GM21619 (cell line): ENCODE measurements around the gene METTL15.
"Not testable (repeated sequence)": the region's sequence is repeated elsewhere in the genome, so short reads cannot be mapped to it uniquely, and the experiment has no call there.

Experiments
- ATAC-seq: cut with Tn5 transposase; IDR thresholded peaks from one replicate; pipeline ENCODE4 v1.9.1; 2021; ENCODE audit not compliant: unreplicated experiment

Gene METTL15

DNA sequence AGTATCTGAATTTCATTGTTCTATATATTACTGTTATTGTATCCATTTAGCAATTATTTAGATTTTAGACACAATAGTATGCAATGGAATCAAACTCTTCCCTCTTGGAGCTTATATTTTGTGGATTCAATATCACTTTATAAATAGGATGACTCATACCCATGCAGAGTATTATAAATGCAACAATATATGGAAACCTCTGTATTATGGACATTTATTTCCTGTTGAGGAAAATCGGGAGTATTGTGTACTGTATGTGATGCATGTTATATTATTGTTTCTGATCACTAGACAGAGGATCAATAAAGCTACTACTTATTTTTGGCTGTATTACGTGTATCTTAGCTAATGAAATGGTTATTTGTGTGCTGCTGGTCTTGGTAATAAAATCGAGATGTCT lies 770 bp downstream of the METTL15 start:
- no peak for ATAC-seq

DNA sequence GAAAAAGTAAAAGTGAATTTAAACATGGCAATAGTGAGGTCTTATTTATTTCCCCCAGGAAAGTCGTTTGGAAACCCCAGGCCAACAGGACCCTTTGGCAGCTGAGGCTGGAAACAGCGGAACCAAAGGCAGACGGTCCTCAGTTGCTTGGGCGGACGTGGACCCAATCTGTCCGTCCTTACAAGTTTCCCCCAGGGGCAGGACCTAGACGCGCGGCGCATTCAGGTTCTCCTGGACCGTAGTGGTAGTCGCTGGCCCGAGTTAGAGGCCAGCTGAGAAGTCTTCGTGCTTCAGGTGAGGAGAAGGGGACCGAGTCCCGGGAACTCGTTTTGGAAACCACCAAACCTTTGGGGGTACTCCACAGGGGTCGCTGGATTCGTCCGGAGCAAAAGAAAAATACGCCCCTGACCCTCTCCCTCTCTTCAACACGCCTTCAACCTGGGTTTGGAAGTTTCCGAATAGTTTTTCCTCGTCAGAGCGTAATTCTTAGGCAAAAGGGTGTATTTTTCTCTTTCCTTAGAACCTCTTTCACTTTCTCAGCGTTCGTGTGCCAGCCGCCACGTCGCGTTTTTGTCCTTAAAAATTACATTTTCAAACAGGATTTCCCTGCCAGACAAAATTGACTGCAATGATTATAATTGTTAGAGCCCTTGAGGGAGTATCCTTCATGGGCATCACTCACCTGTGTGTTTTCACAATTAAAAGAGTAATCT lies 2.1 kb downstream of the METTL15 start:
- peak; percentile 36 for ATAC-seq

DNA sequence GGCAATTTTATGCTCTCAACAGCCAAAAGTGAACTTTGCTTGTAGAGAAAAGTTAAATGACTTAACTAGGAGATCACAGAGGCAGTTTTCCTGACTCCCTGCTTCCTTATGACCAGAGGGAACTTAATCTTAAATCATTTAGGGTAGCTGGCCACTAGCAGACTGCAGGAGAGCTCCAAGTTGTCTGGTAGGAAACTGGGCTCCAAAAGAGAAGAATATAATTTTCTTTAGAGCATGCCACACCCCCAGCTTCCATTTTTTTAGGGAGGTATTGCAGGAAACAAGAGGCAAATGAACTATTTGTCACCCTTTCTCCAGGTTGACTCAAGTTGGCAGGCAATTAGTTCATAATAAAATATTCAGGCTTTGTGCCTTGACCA lies 2.6 kb downstream of the METTL15 start:
- ATAC-seq = no peak

DNA sequence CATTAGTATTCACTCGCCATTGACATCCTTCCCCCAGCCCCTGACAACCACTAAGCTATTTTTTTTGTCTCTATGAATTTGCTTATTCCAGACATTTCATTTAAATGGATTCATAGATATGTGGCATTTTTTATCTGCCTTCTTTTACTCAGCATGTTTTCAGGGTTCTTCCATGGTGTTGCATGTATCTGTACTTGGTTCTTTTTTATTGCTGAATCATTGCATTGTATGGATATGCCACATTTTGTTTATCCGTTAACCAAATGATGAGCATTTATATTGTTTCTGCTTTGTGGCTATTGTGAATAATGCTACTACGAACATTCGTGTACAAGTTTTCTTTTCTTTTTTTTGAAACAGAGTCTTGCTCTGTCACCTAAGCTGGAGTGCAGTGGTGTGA lies 5.9 kb downstream of the METTL15 start:
- ATAC-seq = no peak

DNA sequence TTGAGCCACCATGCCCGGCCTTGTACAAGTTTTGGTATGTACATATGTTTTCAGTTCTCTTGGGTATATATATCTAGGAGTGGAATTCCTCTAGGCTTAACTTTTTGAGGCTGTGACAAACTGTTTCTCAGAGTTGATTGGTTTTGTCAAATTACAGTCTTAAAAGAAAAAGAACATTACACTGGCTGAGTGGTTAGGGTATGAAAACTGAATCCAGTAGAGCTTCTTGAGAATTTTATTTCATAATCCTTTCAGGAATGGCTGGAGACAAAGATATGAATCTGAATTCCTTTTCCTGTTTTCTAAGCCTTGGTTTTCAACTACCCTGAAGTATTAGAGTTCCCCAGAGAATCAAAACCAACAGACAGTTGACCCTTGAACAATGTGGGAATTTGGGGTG lies 6.5 kb downstream of the METTL15 start:
- ATAC-seq = no peak

DNA sequence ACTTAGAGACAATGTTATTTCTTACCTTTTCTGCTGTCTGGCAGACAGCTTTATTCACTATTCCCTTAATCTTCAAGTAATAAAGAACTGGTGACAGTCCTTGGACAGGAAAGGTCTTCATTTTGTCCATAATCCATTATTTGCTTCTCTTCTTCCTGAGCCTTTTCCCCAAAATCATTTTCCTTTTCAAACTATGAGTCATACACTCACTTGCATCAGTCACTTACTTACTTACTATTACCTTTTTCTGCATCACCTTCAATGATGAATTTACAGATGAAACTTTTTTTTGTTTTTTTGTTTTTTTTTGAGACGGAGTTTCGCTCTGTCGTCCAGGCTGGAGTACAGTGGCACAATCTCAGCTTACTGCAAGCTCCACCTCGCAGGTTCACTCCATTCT lies 9.5 kb downstream of the METTL15 start:
- no peak for ATAC-seq

DNA sequence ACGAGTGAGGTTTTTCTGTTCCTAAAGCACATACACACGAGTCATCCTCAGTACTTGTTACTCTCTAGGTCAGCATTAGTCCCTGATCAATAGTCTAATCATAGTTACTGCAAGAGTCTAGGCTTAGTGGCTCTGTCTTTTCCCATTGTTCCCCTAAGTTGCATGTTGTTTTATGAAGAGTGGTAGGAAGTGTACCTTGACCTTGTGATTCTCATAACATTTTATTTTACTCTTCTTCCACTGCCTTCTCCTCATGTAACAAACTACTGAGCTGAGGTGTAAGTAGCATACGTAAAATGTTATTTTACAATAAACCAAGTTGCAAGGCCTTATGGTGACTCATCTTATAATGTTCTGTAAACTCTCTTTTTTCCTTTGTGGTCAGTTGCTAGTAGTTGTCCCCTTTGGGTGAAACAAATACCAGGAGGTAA lies 15.0 kb downstream of the METTL15 start:
- no peak for ATAC-seq

DNA sequence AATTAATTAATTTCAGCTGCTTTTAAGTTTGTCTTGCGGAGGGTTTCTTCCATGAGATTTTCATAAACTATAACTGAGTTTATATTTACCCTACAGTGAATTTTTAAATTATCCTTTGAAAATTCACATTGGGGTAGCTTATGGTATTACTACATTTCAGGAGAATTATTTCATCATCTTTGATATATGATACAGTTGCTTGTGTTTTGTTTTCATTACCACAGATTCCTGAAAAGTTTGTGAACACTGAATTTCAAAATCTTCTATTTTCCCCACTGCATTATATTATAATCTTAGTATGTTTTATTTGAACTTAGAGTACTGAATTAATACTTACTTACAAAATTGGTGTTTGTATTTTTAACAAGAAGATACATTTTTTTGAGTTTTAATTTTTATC lies 24.4 kb downstream of the METTL15 start:
- no peak for ATAC-seq

DNA sequence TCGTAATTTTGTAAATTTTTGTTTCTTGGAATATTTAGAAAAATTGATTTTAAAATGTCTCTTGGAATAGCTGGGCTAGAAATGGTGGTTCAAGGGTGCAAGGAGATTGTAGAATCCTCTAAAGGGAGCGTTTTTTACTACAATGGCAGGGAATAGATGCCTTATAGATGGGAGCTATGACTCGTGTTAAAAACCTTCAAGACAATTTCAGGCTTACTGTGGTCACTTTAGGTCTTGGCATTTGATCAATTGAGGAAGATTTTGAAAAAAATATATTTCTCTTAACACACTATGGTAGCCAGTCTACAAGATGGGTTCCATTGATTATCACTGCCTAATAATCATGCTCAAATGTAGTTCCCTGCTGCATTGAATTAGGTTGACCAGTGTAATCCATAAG lies 25.0 kb downstream of the METTL15 start:
- ATAC-seq = no peak

DNA sequence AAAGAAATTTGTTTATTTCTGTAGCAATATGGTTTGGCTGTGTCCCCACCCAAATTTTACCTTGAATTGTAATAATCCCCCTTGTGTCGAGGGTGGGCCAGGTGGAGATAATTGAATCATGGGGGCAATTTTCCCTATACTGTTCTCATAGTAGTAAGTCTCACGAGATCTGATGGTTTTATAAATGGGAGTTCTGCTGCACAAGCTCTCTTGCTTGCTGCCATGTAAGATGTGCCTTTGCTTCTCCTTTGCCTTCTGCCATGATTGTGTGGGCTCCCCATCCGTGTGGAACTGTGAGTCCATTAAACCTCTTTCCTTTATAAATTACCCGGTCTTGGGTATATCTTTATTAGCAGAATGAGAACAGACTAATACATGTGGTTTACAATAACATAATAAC lies 28.0 kb downstream of the METTL15 start:
- ATAC-seq = not testable (repeated sequence)

DNA sequence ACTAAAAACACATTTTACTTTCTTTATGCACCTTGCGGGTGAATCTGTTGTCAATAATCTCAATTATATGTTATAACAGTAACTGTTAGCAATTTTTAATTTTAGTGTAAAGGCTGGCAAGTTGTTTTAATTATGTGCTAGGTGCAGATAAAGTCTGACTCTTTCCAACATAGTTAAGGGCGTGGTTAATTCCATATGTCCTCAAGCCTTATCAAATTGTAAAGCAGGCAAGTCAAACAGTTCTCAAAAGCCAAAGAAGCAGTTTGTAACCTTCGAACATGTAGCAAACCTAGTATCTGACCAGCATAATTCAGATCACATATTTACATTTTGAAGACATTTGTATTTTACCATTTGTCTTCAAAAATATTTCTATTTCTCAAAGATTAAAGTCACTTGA lies 29.2 kb downstream of the METTL15 start:
- ATAC-seq = no peak

DNA sequence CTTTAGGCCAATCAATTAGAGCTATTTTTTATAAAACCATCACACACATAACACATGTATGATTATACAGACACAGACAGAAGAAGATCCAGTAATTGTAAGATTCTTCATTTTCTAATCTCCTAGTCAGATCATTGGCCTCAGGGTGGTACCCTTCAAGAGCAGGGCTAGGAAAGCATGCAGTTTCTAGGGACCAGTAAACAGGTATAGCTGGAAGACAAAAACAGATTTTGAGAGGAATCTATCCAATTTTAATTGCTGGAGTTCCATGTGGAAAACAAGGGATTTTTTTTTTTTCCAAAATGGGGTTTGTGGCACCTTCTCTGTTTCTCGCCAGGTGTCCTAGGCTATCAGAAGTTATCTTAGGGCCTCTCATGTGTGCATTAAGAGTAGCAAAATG lies 29.6 kb downstream of the METTL15 start:
- ATAC-seq = no peak

DNA sequence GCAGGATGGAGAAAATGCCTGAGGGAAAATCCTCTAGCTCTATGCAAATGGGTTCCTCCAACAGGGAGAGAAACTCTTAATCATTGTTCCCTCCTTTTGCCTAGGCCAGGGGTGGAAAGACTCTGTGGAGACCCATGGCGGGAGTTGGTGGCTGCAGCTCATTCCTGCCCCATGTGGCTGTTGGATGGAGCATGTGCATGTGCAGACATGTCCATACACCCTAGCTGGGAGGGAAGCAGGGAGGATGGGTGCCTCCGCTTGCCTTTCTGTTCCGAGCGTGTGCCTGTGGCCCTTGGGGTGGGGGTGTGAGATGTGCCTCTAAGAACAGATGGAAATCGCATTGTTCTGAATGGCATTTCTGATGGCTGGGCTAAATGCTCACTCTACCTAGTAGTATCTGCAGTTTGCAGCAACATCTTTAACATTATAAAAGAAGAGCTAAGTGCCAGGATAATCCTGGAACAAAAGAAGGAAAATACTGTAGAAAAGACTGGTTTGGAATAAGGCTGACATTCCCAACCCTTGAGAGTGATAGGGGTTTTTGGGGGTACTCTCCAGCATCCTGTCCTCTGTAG lies 31.7 kb downstream of the METTL15 start:
- no peak for ATAC-seq

DNA sequence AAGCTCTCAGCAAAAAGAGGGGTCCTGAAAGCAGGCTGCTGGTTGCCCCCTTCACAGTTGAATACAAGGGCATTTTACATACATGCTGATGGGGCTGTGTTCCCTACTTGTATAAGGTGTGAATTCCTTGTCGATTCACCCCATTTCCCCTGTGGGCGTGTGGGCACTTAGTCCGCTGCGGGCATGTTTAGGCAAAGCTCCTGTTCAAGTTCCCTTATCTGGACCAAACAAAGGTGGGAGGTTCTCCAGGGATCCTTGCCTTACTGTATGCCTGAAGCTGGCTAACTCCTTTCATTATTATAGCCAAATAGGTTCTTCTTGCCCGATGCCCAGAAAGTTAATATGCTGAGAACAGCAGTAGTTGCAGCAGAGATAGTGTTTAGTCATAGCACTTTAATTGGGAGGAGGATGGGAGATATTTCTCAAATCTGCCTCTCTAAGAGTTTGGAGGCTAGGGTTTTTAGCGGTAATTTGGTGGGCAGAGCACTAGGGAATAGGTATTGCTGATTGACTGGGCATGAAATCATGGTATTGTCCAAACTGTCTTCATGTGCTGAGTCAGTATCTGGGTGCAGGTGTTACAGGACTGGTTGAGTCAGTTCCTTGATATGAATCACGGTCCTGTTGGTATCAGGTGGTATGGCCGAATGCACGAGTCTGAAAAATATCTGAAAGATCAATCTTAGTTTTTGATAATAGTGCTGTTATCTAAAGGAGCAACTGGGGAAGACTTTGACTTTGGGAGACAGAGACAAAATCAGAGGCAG lies 32.7 kb downstream of the METTL15 start:
- no peak for ATAC-seq

DNA sequence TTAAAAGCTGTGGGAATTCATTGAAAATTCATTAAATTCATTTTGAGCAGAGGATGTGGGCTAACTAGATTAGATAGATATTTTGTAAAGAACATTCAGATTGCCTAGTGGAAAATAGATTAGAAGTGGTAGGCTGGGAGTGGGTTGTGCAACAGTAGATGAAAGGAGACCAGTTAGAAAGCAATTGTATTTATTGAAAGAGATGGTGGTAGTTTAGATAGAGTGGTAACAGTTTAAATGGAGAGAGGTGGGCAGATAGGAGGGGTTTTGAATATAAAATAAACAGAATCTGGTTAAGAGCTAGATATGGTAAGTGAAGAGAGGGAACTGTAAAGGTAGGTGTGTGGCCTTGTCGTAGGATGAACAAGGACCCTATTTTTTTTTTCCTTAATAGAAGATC lies 34.5 kb downstream of the METTL15 start:
- ATAC-seq = no peak

DNA sequence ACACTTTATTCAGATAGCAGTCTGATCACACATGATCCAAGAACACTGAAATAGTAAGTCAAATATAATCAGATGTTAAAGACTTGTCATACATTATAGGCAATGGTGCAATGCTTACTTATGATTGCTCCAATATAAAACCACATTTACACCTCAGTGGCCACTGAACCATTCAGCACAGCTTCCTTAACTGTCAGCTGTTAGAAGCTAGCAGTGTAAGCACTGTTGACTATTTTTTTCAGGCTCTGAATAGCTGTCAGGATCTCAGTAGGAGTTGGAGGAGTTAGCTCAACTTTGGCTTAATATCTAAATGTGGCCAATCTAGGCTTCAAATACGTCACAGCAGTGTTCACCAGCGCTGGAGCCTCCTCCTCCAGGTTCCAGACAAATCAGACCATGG lies 36.6 kb downstream of the METTL15 start:
- no peak for ATAC-seq

DNA sequence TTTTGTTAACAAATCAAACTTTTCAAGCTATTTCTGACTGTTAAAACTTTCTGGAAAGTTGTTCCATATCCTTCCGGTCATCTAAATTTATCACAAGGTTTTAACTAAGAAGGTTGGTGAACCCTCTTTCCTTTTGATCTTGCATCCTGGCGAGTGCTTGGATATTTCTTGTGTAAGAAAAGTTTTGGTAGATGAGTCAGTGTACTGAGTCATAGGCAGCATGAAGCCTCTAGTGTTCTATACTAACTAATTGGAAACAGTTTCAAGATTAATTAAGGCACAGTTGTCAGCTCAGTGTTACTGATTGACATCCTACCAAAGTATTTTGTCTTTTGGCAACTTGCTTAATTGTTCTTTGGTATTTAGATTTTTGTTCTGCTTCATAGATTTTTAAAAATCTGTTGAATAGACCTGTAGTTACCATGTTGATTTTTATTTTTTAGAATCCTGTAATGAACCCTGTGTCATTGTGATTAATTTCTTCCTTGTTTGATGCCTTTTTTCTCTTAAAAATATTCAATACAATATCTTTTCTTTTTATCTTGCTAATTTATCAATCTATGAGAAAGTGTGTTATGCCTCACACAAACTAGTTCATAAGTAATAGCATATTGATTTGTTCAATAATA lies 38.0 kb downstream of the METTL15 start:
- no peak for ATAC-seq

DNA sequence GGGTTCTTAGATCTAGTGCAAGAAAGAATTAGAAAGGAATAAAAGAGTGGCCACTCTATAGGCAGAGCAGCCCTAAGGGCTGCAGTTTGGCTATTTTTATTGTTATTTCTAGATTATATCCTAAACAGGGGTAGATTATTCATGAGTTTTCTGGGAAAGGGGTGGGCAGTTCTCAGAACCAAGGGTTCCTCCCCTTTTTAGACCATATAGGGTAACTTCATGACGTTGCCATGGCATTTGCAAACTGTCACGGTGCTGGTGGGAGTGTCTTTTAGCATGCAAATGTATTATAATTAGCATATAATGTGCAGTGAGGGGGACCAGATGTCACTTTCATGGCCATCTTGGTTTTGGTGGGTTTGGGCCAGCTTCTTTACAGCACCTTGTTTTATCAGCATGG lies 44.6 kb downstream of the METTL15 start:
- no peak for ATAC-seq

DNA sequence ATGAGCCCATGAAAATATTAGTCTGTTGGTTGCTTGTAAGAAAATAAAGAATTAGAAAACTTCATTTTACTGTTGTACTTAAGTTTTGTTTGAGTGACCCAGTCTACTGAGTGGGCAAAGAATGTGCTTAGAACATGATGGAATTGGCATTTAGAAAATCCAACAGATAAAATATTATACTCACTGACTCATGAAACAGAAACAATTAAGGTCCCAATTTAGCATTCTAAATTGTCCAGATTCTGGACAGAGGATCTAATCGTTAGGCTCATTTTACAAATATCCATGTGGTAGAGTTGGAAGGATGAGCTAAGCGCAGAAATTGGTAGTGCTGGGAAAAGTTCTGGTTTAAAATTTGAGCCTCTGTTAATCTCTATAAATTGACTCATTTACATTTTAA lies 45.4 kb downstream of the METTL15 start:
- no peak for ATAC-seq

DNA sequence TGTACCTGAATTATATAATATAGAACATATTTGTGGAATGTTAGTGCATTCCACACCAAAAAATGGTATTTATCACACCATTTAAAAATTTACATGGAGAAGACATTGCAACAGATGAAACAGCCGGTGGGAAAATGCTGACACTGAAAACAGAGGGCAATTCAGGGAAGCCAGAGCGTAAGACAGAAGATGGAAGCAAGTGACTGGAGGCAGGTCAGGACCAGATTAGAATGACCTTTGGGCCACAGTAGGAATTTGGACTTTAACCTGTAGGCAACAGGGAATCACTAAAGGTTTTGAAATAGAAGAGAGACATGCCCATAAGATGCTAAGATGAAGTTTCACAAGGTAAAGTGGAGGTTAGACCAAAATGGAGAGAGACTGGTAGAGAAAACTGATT lies 60.5 kb downstream of the METTL15 start:
- no peak for ATAC-seq

DNA sequence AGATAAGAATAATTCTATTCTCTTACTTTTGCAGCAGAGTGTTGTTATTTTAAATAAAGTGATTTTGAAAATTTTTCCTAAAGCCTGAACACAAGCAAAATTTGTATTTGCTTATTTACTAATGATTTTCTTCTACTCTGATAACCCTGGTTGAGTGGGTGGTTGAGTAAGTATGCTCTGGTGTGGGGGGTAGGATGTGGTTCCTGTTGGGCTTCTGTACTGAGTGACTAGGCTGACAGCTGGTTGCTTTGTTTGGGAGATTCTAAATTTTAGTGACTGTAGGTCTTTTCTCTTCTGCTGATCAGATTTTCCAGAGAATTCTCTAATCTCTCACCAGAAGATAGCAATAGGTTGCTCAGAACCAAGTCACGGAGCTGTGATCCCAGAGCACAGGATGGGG lies 61.6 kb downstream of the METTL15 start:
- no peak for ATAC-seq

DNA sequence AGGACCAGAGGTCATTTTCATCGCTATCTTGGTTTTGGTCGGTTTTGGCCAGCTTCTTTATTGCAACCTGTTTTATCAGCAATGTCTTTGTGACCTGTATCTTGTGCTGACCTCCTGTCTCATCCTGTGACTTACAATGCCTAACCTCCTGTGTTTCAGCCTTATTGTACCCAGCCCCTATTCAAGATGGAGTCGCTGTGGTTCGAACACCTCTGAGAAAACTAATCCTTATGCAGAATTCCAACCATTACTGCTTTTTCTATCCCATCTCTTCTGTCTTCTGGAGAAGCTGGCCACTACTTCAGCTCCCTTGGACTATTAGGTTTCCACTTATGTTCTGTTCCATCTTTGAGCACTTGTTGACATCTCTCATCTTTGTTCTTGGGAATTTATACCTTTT lies 62.6 kb downstream of the METTL15 start:
- no peak for ATAC-seq
